ENCODE measurements around the gene PTPRM.

DNA sequence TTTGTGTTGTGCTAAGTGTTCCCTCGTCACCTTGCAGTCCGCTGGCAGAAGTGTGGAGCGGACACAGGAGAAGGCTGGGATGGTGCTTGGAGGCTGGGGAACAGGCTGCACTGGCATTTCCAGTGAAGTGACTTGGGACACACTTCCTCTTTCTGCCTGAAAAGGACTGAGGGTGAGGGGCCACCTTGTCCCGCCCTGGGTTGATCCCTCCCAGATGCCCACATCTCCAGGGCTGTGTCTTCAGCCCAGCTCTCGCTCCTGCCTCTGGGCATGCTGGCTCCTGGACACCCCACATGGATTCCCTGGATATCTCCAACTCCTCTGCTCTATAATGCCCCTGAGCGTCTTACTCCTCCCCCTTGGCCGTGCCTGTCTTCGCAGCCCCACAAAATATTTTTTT is 412.6 kb downstream of the PTPRM start:
- TF ChIP-seq, protein P1, sequence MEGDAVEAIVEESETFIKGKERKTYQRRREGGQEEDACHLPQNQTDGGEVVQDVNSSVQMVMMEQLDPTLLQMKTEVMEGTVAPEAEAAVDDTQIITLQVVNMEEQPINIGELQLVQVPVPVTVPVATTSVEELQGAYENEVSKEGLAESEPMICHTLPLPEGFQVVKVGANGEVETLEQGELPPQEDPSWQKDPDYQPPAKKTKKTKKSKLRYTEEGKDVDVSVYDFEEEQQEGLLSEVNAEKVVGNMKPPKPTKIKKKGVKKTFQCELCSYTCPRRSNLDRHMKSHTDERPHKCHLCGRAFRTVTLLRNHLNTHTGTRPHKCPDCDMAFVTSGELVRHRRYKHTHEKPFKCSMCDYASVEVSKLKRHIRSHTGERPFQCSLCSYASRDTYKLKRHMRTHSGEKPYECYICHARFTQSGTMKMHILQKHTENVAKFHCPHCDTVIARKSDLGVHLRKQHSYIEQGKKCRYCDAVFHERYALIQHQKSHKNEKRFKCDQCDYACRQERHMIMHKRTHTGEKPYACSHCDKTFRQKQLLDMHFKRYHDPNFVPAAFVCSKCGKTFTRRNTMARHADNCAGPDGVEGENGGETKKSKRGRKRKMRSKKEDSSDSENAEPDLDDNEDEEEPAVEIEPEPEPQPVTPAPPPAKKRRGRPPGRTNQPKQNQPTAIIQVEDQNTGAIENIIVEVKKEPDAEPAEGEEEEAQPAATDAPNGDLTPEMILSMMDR (conservative IDR thresholded peaks at IDR 0.05; ENCODE audit: low read length) = no peak
- no peak for TF ChIP-seq EZH2phosphoT487 (IDR thresholded peaks at IDR 0.05; ENCODE audit: borderline replicate concordance)

Measured in Loucy (cell line).